NK-92 treated with Interleukin-12 subunit alpha and Interleukin-12 subunit beta, amount 100 ng/mL, for 24 hours (cell line): ENCODE data around the gene GALNTL6.

Experiments used
- DNase-seq: peaks from one replicate; lab custom pipeline; 2025; lab: John Stamatoyannopoulos, UW

The GALNTL6 gene

GRCh38 chr4:171889681-171890080, 76.5 kb downstream of the GALNTL6 start:
- DNase-seq = no peak

DNA sequence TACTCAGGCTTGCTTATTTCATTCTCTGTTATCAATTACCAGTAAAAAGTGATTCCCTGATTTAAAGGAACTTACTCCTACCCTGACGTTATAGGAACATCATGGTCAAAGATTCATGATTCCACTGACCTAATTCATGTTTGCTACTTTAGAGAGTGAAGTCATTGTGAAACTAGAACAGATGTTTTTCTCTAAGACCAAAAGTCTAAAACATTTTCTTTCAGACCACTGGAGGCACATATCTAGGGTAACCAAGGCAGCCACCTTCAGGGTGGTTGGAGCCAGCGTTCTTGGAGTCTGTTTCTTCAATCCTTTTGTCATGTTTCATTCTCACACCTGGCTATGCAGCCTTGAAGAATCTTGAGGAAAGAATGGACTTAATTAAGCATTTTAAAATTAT, 77.8 kb downstream of the GALNTL6 start:
- DNase-seq = no peak

DNA sequence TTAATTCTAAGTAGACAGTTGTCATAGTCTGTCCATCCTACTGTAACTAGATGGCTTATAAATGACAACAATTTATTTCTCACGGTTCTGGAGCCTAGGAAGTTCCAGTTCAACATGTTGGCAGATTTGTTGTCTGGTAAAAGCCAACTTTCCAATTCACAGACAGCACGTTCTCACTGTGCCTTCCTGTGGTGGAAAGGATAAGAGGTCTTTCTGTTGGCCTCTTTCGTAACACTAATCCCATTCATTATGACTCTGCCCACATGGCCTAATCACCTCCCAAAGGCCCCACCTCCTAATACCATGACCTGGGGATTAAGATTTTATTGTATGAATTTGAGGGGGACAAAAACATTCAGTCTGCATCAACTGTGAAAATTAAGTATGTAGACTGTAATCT, 83.2 kb downstream of the GALNTL6 start:
- no peak for DNase-seq

DNA sequence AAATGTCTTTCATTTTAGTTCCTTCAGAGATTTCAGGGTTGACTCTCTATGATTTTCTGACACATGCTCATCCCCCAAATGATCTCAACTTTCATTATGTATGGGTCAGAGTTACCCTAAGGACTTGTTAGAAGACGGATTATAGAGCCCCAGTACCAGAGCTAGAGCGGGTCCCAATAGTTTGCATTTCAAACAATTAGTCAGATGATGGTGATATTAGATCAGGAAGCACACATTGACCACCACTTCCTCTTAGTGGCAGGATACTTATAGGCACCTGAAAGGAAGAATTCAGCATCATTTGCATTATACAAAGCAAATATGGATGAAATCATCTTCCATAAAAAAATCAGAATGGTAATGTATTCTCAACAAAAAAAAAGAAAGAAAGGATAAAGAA, 106.1 kb downstream of the GALNTL6 start:
- no peak for DNase-seq

DNA sequence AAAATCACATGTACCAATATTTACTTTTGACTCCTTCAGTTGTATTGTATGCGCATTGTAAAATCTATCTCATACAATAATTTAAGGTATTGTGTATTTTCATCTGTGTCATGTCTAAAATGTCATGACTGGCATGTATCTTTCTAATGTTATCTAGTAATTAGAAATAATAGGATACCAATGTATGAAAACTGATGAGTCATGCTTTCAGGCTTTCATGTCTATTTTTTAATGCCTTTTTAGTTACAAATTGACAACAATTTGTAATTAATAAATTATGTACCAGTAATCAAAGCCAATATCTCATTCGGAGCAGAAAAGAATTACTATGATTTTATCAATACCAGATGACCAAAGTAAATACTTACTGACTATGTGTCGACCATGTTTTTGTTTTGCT, 107.7 kb downstream of the GALNTL6 start:
- DNase-seq = no peak

DNA sequence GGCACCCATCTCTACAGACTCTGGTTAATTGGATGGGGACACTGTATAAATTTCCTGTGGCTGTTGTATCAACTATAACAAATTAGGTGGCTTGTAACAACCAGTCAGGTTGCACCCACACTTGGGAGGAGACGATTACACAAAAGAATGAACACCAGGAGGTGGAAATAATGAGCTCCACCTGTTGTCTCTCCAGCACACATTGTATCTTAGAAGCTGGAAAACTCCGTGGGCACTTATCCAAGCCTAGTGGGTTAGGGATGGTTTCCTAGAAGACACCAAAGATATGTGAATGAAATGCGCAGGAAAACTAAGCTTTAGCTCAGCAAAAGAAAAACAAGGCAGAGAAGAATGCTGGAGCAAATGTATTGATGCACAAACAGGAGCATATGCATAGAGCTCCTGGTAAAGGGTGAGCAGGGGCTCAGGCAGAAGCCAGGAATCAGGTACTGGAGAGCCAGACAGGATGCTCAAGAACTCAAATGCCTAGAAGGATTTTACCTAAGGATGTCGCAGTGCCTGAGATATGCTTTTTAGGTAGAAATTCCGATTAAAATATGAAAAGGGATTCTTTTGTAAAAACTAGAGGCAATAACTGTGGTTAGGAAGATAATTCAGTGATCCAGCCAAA, 111.7 kb downstream of the GALNTL6 start:
- no peak for DNase-seq

GRCh38 chr4:171928336-171928735, 115.1 kb downstream of the GALNTL6 start:
- no peak for DNase-seq

DNA sequence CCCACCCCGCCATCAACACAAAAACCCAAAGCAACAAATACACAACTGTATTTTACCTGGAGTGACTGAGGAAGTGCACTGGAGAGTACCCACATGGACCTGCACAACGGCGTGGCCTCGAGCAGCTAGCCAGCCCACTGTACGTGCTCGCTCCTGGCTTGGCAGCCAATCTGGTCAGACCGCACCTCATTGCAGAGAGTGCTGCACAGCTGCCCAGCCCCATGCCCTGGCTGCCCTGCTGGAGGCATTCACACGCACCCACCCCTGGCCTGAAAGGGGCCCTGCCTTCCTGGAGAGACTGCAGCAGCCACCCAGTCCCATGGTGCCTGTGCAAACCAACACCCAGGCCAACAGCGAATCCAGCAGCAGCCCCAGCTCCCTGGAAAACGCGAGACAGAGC, 116.3 kb downstream of the GALNTL6 start:
- no peak for DNase-seq

DNA sequence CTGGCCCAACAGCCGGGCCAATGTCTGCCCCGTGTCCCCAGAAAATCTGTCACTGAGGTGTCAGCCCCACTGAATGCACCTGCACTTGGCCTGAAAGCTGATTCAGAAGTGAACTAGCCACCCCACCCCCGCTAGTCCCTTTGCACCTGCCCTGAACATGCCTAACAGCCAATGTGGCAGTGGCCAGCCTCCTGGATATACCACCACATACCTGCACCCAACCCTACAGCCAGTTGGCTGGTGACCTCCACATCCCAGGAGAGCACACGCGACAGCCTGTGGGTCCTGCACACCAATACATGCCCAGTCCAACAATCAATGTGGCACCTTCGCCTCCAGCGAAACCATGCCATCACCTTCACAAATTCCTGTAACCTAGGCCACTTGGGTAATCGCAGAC, 116.7 kb downstream of the GALNTL6 start:
- DNase-seq = no peak

GRCh38 chr4:171932238-171932637, 119.0 kb downstream of the GALNTL6 start:
- DNase-seq = no peak

DNA sequence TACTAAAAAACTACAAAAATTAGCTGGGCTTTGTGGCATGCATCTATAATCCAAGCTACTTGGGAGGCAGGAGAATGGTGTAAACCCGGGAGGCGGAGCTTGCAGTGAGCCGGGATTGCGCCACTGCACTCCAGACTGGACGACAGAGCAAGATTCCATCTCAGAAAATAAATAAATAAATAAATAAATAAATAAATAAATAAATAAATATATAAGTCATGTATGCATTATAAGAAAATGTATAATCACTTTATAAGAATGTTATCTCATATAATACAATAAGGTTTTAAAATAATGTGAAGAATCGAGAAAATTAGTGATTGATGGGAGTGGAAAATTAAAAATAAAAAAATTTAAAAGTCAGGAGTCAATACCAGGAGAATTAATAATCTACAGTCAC, 127.5 kb downstream of the GALNTL6 start:
- no peak for DNase-seq

- no peak for DNase-seq
These were observed 134.2 kb downstream of the GALNTL6 start for GRCh38 chr4:171947400-171947799.

- DNase-seq = no peak
These were observed 134.8 kb downstream of the GALNTL6 start for GRCh38 chr4:171948038-171948437.

DNA sequence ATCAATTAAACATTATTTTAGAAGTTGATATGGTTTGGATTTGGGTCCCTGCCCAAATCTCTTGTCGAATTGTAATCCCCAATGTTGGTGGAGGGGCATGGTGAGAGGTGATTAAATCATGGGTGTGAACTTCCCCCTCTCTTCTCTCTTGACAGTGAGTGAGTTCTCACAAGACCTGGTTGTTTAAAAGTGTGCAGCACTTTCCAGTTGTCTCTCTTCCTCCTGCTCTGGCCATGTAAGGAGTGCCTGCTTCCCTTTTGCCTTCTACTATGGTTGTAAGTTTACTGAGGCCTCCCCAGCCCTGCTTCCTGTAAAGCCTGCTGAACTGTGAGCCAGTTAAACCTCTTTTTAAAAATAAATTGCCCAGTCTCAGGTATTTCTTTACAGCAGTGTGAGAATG, 141.4 kb downstream of the GALNTL6 start:
- no peak for DNase-seq

- DNase-seq = no peak
These were observed 143.5 kb downstream of the GALNTL6 start for GRCh38 chr4:171956678-171957077.

- DNase-seq = no peak
These were observed 148.9 kb downstream of the GALNTL6 start for GRCh38 chr4:171962110-171962509.

DNA sequence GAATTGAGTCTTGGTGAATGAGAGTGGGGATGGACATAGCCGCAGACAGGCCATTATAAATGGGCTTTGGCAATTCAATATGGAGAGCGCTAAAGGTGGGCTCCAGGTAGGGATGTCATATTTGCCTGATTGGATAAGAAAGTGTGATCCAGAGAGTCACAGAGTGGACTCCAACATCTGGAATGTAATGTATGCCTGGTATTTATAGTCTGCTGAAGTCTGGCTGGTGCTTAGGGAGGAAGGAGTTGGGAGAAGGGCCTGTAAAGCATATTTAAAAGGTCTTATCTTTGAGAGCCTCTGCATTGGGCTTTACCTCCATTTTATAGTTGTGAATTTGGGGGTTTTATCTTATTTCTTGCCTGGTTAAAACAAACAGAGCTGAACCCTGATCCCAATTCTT, 153.2 kb downstream of the GALNTL6 start:
- no peak for DNase-seq

GRCh38 chr4:171978216-171978615, 165.0 kb downstream of the GALNTL6 start:
- DNase-seq = no peak

GRCh38 chr4:171979461-171979860, 166.3 kb downstream of the GALNTL6 start:
- DNase-seq = no peak

GRCh38 chr4:171981185-171981584, 168.0 kb downstream of the GALNTL6 start:
- no peak for DNase-seq

GRCh38 chr4:171983935-171984805, 171.0 kb downstream of the GALNTL6 start:
- DNase-seq = no peak

DNA sequence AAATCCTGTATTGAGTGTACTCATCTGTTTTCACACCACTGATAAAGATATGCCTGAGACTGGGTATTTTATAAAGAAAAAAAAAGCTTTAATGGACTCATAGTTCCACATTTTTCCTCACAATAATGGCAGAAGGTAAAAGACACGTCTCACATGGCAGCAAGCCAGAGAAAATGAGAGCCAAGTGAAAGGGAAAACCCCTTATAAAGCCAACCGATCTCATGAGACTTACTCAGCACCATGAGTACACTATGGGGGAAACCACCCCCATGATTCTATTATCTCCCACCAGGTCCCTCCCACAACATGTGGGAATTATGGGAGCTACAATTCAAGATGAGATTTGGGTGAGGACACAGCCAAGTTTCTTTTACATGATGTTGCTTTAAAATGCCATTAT, 171.9 kb downstream of the GALNTL6 start:
- DNase-seq = no peak

DNA sequence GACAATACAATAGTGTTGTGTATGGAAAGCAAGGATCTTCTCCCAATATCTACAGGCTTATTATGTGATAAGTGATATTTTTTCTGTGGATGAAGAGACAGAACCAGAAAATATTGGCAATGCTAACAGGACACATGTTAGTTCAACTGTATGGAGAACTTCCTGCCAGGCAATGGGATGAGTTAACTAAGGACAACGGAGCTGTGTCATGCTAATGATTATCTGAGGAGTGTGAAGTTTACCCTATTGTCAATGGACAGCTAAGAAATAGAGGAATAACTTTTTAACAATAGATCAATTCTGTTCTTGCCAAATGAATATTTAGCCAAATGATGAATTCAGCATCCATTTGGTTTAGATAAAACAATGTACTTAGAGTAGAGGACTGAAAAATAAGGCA, 180.0 kb downstream of the GALNTL6 start:
- DNase-seq = no peak

DNA sequence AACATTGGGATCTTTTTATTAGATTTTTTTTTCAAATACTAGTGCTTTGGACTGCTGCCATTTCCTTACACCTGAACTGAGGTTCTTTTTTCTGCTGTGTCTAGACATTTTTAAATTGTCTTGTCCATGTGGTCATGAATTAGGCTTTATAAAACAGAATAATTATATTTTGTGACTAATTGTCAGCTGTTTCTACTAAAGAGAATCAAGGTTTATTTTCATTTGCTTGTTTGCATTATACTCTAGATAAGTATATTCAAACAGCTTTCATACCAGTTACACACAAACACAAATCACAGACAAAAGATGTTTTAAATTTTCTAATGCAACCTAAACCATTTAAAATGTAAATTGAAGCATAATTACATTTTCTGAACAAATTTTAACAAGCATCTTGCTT, 194.7 kb downstream of the GALNTL6 start:
- DNase-seq = no peak
